ENCODE measurements around the gene ITPRIPL2. TPM values are rescaled to one million over a fixed set of nuclear protein-coding genes. Genes with fewer than 3 reads are reported as not detected.

Gene ITPRIPL2
- total RNA-seq, 1 experiment from 2014 or later = 67.9 TPM

DNA sequence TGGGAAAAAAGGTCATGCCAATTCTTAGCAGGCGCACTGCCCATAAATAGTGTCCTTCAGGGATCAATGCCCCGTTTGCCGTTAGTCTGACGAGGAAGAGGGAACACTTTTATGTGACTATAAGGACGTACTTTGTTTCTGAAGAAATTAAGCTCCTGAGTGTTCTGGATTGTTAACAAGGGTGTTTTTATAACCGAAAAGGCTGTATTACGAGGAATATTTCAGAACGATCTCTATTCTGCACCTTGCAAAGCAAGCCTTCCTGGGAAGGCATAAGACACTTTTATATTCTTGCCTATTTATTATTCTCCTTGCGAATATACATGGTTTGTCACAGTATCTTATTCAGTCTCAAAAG is 29.8 kb downstream of the ITPRIPL2 start:
- Histone ChIP-seq H3K9me3 (ENCODE audit: control insufficient read depth in 1 of 2, insufficient read depth in 1 of 2, low read depth in 1 of 2, low read length in 2 of 2) (no peaks in the 10 kb centered on the region), H3K27ac (ENCODE audit: low read depth, low read length) (no peak overlapping the region), H2AFZ (ENCODE audit: low read depth, low read length, poor library complexity, severe bottlenecking) (no peak overlapping the region), H3K9me2 (ENCODE audit: insufficient read depth) (no peaks in the 10 kb centered on the region), H4K20me1 (ENCODE audit: insufficient read depth) (no peaks in the 10 kb centered on the region), H3K27me3 (ENCODE audit: insufficient read depth, low read length) (no peaks in the 10 kb centered on the region), H3K4me1 (ENCODE audit: control insufficient read depth in 1 of 2, insufficient read depth in 2 of 2, low read length in 2 of 2) (peaks cover 3 to 9% of the 10 kb centered on the region in 2 experiments; a peak in 3 of 4 replicates), H3K9ac (ENCODE audit: low read length) (no peak overlapping the region), H3K4me3 (replicated peaks in 1 of 2; ENCODE audit: low read depth in 1 of 2, low read length in 2 of 2) (no peak overlapping the region), H3K79me2 (ENCODE audit: insufficient read depth, low read length) (no peaks in the 10 kb centered on the region), H3K4me2 (ENCODE audit: low read length) (no peak overlapping the region), H3K36me3 (ENCODE audit: control insufficient read depth in 1 of 2, insufficient read depth in 2 of 2, low read length in 2 of 2) (no peaks in the 10 kb centered on the region)
- ChIA-PET CTCF (interaction anchor here (0.9 kb wide), 1 partner anchor 29 kb away, joined by 3 read pairs; no protein-coding TSS in a partner anchor), POLR2A (no interaction called here), RAD21 (ENCODE audit: low non-redundant PET in 1 of 2, low total read pairs in 2 of 2, uncharacterized antibody in 2 of 2, unreplicated experiment in 2 of 2) (no interaction called here)
- no TSS peak for BruUV-seq (replicated peaks)
- no peak for DNase-seq (ENCODE audit: low read depth, low spot score)
- TF ChIP-seq POLR2AphosphoS5 (IDR thresholded peaks at IDR 0.05; ENCODE audit: low read depth, low read length) (no peak), CEBPB (IDR thresholded peaks at IDR 0.05; ENCODE audit: low read depth) (no peak), SIN3A (IDR thresholded peaks at IDR 0.05; ENCODE audit: low read depth) (no peak), ELF1 (IDR thresholded peaks at IDR 0.05; ENCODE audit: borderline replicate concordance, low read depth) (no peak)
- TF ChIP-seq, protein P1, sequence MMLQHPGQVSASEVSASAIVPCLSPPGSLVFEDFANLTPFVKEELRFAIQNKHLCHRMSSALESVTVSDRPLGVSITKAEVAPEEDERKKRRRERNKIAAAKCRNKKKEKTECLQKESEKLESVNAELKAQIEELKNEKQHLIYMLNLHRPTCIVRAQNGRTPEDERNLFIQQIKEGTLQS (IDR thresholded peaks at IDR 0.05) = no peak
- intact Hi-C loops (cut with micrococcal nuclease) = no loop called here
- ATAC-seq = no peak

DNA sequence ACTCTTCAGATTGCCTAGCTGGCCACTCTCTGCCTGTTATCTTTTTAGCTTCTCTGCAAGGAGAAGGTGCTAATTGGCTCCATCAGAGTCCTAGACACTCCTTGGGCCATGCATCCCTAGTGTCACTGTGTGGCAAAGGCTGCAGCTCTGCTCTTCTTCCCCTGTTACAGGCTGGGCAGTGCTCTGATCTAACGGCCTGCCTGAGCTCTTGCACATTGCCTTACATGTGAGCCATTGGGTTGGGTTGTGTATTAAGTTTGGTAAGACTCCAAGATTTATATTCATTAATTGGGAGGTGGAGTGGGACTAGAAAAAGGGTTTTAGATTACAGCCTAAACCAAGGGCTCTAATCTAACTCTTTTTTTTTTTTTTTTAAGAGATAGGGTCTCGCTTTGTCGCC is 31.2 kb downstream of the ITPRIPL2 start:
- Histone ChIP-seq H3K27ac (ENCODE audit: low read depth, low read length) (no peak overlapping the region), H3K4me1 (ENCODE audit: control insufficient read depth in 1 of 2, insufficient read depth in 2 of 2, low read length in 2 of 2) (no peaks in the 10 kb centered on the region), H3K4me2 (ENCODE audit: low read length) (no peak overlapping the region), H3K9me2 (ENCODE audit: insufficient read depth) (no peaks in the 10 kb centered on the region), H3K9ac (ENCODE audit: low read length) (no peak overlapping the region), H3K79me2 (ENCODE audit: insufficient read depth, low read length) (no peaks in the 10 kb centered on the region), H3K27me3 (ENCODE audit: insufficient read depth, low read length) (no peaks in the 10 kb centered on the region), H3K9me3 (ENCODE audit: control insufficient read depth in 1 of 2, insufficient read depth in 1 of 2, low read depth in 1 of 2, low read length in 2 of 2) (no peaks in the 10 kb centered on the region), H2AFZ (ENCODE audit: low read depth, low read length, poor library complexity, severe bottlenecking) (no peak overlapping the region), H3K36me3 (ENCODE audit: control insufficient read depth in 1 of 2, insufficient read depth in 2 of 2, low read length in 2 of 2) (no peaks in the 10 kb centered on the region), H3K4me3 (replicated peaks in 1 of 2; ENCODE audit: low read depth in 1 of 2, low read length in 2 of 2) (no peak overlapping the region), H4K20me1 (ENCODE audit: insufficient read depth) (no peaks in the 10 kb centered on the region)
- DNase-seq (ENCODE audit: low read depth, low spot score) (no peak), ATAC-seq (no peak)
- intact Hi-C loops (cut with micrococcal nuclease) = no loop called here
- ChIA-PET CTCF (no interaction called here), RAD21 (ENCODE audit: low non-redundant PET in 1 of 2, low total read pairs in 2 of 2, uncharacterized antibody in 2 of 2, unreplicated experiment in 2 of 2) (interaction anchor here in 1 of 2 experiments (0.6 kb wide), 1 partner anchor 439 kb away, joined by 3 read pairs; no protein-coding TSS in a partner anchor), POLR2A (no interaction called here)
- BruUV-seq (replicated peaks) = no TSS peak
- no peak for TF ChIP-seq EZH2 (IDR thresholded peaks at IDR 0.05)
- TF ChIP-seq, protein P2, sequence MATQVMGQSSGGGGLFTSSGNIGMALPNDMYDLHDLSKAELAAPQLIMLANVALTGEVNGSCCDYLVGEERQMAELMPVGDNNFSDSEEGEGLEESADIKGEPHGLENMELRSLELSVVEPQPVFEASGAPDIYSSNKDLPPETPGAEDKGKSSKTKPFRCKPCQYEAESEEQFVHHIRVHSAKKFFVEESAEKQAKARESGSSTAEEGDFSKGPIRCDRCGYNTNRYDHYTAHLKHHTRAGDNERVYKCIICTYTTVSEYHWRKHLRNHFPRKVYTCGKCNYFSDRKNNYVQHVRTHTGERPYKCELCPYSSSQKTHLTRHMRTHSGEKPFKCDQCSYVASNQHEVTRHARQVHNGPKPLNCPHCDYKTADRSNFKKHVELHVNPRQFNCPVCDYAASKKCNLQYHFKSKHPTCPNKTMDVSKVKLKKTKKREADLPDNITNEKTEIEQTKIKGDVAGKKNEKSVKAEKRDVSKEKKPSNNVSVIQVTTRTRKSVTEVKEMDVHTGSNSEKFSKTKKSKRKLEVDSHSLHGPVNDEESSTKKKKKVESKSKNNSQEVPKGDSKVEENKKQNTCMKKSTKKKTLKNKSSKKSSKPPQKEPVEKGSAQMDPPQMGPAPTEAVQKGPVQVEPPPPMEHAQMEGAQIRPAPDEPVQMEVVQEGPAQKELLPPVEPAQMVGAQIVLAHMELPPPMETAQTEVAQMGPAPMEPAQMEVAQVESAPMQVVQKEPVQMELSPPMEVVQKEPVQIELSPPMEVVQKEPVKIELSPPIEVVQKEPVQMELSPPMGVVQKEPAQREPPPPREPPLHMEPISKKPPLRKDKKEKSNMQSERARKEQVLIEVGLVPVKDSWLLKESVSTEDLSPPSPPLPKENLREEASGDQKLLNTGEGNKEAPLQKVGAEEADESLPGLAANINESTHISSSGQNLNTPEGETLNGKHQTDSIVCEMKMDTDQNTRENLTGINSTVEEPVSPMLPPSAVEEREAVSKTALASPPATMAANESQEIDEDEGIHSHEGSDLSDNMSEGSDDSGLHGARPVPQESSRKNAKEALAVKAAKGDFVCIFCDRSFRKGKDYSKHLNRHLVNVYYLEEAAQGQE (IDR thresholded peaks at IDR 0.05; ENCODE audit: low read depth) = no peak
- TF ChIP-seq, protein P3, sequence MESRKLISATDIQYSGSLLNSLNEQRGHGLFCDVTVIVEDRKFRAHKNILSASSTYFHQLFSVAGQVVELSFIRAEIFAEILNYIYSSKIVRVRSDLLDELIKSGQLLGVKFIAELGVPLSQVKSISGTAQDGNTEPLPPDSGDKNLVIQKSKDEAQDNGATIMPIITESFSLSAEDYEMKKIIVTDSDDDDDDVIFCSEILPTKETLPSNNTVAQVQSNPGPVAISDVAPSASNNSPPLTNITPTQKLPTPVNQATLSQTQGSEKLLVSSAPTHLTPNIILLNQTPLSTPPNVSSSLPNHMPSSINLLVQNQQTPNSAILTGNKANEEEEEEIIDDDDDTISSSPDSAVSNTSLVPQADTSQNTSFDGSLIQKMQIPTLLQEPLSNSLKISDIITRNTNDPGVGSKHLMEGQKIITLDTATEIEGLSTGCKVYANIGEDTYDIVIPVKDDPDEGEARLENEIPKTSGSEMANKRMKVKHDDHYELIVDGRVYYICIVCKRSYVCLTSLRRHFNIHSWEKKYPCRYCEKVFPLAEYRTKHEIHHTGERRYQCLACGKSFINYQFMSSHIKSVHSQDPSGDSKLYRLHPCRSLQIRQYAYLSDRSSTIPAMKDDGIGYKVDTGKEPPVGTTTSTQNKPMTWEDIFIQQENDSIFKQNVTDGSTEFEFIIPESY (IDR thresholded peaks at IDR 0.05; ENCODE audit: extremely low read depth, insufficient replicate concordance, low read length) = no peak
- TF ChIP-seq EZH2phosphoT487 (IDR thresholded peaks at IDR 0.05; ENCODE audit: borderline replicate concordance) = no peak
- no peak for TF ChIP-seq RAD21 (IDR thresholded peaks at IDR 0.05; ENCODE audit: low read depth)
- TF ChIP-seq, protein P4, sequence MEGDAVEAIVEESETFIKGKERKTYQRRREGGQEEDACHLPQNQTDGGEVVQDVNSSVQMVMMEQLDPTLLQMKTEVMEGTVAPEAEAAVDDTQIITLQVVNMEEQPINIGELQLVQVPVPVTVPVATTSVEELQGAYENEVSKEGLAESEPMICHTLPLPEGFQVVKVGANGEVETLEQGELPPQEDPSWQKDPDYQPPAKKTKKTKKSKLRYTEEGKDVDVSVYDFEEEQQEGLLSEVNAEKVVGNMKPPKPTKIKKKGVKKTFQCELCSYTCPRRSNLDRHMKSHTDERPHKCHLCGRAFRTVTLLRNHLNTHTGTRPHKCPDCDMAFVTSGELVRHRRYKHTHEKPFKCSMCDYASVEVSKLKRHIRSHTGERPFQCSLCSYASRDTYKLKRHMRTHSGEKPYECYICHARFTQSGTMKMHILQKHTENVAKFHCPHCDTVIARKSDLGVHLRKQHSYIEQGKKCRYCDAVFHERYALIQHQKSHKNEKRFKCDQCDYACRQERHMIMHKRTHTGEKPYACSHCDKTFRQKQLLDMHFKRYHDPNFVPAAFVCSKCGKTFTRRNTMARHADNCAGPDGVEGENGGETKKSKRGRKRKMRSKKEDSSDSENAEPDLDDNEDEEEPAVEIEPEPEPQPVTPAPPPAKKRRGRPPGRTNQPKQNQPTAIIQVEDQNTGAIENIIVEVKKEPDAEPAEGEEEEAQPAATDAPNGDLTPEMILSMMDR (IDR thresholded peaks at IDR 0.05 in 2 of 3, conservative IDR thresholded peaks at IDR 0.05 in 1 of 3; ENCODE audit: borderline replicate concordance in 1 of 3, insufficient read depth in 1 of 3, low read depth in 2 of 3, low read length in 2 of 3) = no peak
- no peak for TF ChIP-seq MAX (IDR thresholded peaks at IDR 0.05)

Measured in HCT116 (cell line).